Measurements from ENCODE around the gene TMEM255B.
"Not testable (repeated sequence)": the region's sequence is repeated elsewhere in the genome, so short reads cannot be mapped to it uniquely, and the experiment has no call there.

TMEM255B gene

DNA sequence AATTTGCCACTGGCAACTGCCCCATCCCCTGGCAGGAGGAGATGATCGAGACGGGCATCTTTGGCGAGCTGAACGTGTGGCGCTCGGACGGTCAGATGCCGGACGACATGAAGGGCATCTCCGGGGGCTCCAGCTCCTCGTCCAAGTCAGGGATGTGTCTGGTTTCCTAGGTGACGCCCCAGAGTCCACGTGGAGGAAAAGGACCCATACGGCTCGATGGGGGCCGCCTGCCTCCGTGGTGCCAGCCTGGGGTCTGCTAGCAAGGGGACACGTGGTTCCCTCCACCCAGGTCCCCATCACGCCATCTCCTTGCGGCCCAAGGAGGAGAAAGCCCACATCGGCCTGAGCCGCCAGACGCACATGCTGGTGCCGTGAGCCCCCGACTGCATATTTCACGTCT is 23.8 kb upstream of the TMEM255B start:
- no peak for DNase-seq

DNA sequence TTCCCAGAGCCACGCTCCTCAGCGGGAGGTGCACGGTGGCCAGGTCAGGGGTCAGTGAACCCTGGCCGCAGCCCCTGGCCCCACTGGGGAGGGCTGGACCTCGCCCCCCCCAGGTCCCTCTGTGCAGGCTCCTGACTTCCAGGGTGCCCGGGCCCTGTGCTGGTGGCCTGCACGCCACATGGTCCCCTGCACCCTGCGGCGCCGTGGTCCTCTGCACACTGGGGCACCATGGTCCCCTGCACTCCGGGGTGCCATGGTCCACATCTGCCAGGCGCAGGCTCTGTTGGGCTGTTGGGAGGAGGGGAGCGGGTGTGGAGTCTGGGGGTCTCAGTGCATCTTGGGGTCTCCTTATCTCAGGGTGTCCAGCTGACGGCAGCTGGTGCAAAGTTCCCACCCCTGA is 23.3 kb upstream of the TMEM255B start:
- DNase-seq = no peak

DNA sequence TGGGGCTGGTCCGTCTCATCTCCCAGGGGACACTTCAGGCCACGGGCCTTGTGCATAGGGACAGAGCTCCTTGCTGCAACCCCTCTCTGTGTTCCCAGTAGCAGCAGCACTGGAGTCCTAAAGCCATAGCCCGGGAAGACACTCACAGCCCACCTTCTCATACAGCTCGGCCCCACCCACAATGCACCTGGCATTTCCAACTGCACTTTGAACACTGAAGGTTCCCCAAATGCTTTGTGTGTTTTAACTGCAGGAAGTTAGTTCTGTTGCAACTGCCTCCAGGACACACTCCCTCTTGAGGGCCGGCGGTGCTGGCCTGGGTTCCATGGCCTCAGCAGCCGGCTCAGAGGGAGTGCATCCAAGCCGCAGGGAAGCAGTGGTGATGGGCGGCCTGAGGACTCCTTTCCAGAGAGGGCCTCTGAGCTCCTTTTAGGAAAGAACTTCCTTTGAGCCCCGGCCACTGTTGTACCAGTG is 22.7 kb upstream of the TMEM255B start:
- no peak for DNase-seq

GRCh38 chr13:113737803-113738202 is 21.2 kb upstream of the TMEM255B start:
- DNase-seq = no peak

- no peak for DNase-seq
Measured at GRCh38 chr13:113739527-113740285, 19.3 kb upstream of the TMEM255B start.

- DNase-seq = no peak
Measured at GRCh38 chr13:113740286-113740556, 18.8 kb upstream of the TMEM255B start.

DNA sequence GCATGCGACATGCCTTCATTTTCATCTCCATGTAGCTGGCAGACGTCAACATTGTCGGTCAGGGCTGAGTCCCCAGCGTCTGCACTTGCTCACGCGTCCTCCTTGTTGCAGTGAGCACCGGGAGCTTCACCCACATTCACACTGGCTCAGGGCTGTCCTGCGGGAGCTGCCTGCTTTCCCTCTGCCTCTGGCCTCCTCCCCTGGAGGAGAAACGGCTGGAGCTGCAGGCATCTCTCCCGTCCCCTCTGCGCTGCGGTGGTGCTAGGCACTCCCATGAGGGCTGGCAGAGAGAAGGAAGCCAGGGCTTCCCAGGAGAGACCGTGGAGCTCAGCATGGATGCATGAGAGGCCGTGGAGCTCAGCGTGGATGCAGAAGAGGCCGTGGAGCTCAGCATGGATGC is 18.4 kb upstream of the TMEM255B start:
- DNase-seq = no peak

GRCh38 chr13:113741191-113741668 is 17.8 kb upstream of the TMEM255B start:
- no peak for DNase-seq

- no peak for DNase-seq
Measured at GRCh38 chr13:113742000-113742441, 17.0 kb upstream of the TMEM255B start.

DNA sequence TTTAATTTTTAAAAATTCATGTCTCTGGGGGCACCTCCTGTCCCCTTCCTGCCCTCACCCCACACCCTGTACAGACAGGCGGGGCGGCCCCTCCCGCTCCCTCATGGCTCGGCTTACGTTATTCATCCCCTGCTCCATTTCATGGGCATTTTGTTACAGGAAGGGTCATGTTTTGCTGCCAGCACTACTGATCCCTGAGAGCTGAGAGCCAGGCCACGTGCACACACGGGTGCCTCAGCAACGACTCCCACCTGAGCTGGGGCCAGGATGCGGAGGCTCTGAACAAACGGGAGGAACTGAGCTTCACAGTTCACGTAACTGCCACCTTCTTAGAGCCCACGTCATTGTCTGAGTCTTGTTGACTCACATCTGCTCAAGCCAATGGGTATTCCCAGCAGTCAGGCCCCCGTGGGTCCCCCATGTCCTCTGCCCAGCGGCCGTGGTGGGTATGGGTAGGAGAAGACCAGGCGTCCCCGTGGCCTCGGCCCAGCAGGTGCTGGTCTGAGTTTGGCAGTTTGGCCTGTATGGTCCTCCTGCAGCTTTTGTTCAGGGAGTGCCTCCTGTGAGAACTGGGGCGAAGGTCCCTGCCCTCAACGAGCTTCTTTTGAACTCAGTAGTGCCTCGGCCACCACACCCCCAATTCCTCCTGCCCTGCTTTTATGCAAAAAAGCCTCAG is 16.4 kb upstream of the TMEM255B start:
- DNase-seq = no peak

GRCh38 chr13:113743366-113744195 is 15.4 kb upstream of the TMEM255B start:
- DNase-seq = no peak

DNA sequence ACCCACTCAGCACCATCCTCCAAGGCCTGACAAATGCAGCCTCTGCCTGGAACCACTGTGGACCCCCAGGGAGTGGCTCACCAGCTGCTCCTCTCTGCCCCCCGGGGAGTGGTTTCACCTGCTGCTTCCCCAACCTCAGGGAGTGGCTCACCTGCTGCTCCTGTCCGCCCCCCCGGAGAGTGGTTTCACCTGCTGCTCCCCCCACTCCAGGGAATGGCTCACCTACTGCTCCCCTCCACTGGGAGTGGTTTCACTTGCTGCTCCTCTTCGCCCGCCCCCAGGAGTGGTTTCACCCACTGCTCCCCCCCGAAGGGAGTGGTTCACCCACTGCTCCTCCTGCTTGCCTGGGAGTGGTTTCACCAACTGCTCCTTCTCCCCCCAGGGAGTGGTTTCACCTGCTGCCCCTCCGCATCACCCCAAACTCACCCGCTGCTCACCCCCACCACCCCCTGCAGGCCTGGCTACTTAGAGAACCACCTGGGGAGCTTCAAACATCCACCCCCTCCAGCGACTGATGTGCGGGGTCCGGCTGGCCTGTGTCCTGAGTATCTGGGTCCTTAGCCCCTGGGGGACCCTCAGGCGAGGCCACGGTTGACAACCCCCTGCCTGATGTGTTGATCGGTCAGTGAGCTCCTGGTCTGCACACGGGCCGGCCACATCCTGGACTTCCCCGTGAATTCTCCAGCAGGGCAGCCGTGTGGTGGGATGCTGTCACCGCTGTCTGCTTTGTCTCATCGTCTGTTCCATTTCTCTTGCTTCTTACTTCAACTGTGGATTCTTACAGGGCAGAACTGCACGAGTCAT is 14.6 kb upstream of the TMEM255B start:
- no peak for DNase-seq

GRCh38 chr13:113745059-113745458 is 14.0 kb upstream of the TMEM255B start:
- DNase-seq = no peak

GRCh38 chr13:113745500-113746142 is 13.4 kb upstream of the TMEM255B start:
- DNase-seq = not testable (repeated sequence)

GRCh38 chr13:113746143-113746525 is 12.9 kb upstream of the TMEM255B start:
- no peak for DNase-seq

GRCh38 chr13:113746671-113747070 is 12.4 kb upstream of the TMEM255B start:
- DNase-seq = no peak

DNA sequence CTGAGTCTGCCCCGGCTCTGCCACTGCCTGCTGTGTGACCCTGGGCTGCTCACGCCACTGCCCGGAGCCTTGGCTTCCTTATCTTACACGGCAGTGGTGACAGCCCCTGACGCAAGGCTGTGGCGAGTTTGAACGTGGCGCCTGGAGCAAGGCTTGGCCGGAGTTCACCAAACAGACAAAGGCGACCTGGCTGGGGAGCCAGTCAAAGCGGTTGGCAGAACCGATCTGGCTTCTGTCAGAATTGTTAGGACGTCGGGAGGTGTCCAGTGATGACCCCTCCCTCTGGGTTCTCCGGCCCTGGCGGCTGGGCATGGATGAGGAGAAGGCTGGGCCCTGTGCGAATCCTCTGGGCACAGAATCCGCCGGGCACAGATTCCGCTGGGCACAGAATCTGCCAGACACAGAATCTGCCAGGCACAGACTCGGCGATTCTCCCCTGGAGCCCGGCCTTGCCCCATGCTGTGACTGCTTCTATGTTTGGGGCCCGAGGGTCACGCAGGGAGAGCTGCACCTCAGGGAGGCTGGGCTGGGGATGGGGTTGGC is 11.7 kb upstream of the TMEM255B start:
- peak; percentile 9 for DNase-seq

- no peak for DNase-seq
Measured at GRCh38 chr13:113748101-113748861, 10.7 kb upstream of the TMEM255B start.

DNA sequence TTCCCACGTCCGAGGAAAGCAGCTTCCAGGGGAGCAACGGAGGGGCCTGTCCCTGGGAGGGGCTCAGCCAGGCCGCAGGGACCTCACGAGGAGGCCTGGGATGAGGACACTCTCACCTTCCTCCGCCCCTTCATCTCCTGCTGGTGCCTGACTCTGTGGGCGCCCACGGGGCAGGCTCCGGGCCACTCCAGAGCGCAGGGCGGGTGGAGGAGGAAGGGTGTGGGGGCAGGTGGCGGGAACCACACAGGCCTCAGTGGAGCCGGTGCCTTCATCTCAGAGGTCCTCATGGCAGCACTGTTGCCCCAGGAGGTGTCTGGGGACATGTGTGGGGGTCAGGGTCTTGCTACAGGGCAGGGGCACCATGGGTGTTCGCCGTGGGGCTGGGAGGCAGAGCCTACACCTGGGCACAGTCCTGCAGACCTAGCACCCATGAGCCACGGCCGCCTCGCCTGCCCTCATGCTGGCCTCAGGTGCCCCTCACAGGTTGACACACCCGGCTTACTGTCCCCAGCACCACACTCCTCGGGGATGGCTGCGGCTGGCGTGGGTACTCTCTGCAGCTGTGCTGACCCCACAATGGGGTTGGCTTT is 10.1 kb upstream of the TMEM255B start:
- no peak for DNase-seq

GRCh38 chr13:113749507-113749906 is 9.5 kb upstream of the TMEM255B start:
- DNase-seq = no peak

DNA sequence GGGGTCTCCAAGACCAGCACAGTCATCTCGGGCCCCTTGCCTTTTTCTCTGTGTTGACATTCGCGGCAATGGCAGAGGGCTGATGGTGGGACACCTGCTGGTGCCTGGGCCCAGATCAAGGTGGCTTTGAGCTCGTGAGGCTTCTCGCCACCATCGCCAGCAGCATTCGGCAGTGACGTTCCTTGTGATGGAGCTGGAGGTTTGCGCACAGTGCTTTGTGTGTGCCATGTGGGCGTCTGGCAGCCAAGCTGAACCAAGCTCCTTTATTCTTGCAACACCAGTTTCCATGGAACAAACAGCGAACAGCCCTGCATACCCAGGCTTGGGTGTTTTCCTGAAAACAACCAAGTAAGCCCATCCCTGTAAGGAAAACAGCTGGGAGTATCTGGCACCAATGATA is 9.1 kb upstream of the TMEM255B start:
- no peak for DNase-seq

All from midbrain (tissue), 1 donor.